GM10266 (cell line): ENCODE measurements around the gene THOC1.

Experiments
- DNase-seq: peaks from one replicate; pipeline ENCODE4 v3.0.0; 2012; ENCODE audit errors: extremely low spot score
- TF ChIP-seq, protein P1 (sequence below): IDR thresholded peaks from 2 replicates; pipeline ENCODE4 v1.5.1; 2012; ENCODE audit warnings: mild to moderate bottlenecking, low read depth; ENCODE audit not compliant: control insufficient read depth, insufficient read depth; ENCODE audit errors: missing control alignments

THOC1 gene

GRCh38 chr18:274313-274712, 6.5 kb upstream of the THOC1 start:
- TF ChIP-seq, protein P1, sequence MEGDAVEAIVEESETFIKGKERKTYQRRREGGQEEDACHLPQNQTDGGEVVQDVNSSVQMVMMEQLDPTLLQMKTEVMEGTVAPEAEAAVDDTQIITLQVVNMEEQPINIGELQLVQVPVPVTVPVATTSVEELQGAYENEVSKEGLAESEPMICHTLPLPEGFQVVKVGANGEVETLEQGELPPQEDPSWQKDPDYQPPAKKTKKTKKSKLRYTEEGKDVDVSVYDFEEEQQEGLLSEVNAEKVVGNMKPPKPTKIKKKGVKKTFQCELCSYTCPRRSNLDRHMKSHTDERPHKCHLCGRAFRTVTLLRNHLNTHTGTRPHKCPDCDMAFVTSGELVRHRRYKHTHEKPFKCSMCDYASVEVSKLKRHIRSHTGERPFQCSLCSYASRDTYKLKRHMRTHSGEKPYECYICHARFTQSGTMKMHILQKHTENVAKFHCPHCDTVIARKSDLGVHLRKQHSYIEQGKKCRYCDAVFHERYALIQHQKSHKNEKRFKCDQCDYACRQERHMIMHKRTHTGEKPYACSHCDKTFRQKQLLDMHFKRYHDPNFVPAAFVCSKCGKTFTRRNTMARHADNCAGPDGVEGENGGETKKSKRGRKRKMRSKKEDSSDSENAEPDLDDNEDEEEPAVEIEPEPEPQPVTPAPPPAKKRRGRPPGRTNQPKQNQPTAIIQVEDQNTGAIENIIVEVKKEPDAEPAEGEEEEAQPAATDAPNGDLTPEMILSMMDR, result no peak
- DNase-seq, result no peak

- TF ChIP-seq, protein P1, result no peak
- no peak for DNase-seq
Measured at GRCh38 chr18:273525-273924, 5.7 kb upstream of the THOC1 start.

DNA sequence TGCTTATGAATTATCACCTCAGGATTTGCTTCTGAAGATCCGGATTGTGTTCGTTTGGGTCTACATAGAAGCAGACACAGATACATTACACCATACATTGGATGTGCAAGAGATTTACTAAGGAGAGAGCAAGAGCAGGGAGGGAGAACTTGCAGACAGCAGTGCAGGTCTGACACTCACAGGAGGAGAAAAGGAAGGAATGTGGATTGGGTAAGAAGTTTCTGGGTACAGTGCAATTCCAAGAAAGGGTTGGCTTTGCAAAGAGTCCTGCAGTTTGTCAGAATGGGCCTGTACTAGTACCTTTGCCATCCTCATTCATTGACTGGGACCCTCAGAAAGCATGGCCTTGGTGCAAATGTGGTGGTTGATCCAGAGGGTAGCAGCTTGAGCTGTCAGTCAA, 4.8 kb upstream of the THOC1 start:
- no peak for DNase-seq
- TF ChIP-seq, protein P1, result no peak

DNA sequence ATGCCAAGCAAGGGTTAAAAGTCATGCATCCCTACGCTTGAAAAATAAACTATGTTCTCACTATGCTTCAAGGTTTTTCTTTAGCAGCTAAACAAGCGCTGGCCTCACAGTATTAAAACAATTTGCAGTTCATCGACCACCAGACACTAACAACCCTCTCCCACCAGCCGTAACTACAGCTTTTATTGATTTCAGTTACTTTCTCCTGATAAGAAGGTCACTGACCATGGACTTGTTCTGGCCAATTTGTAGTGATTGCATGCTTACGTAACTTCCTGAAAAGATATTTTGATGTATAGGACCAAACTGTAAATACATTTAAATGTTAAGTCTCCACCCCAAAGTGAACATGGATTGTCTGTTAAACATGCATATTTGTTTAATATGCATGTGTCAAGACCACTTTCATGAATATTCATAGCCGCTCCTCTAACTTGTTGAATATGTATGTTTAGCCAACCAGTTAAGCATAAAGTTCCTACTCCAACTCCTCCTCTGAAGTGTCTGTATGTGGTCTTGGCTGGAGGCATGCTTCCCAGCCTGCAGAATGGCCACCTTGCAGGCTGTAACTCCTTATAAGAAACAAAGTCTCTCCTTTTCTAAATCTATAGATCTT, 1.7 kb upstream of the THOC1 start:
- no peak for DNase-seq
- TF ChIP-seq, protein P1, result no peak

GRCh38 chr18:267380-267687, 513 bp downstream of the THOC1 start:
- DNase-seq, result no peak
- TF ChIP-seq, protein P1, result no peak

- TF ChIP-seq, protein P1, result no peak
- no peak for DNase-seq
Measured at GRCh38 chr18:261398-262073, 6.3 kb downstream of the THOC1 start.

GRCh38 chr18:260547-260946, 7.3 kb downstream of the THOC1 start:
- DNase-seq, result no peak
- TF ChIP-seq, protein P1, result no peak
